Sigmoid colon (tissue), 4 donors: ENCODE data around the gene COMMD3.

Experiments used
- EP300 ChIP-seq, 4 donors: sonication (generic); formaldehyde crosslinking; IDR thresholded peaks; one replicate each; pipeline ENCODE4 v1.6.1; 2017; ENCODE audit warnings: antibody characterized with exemption in 4 of 4
- POLR2A ChIP-seq, 2 donors: fragments of 450-650 bp; IDR thresholded peaks; one replicate each; pipeline ENCODE4 v1.6.1; 2016; ENCODE audit warnings: antibody characterized with exemption in 2 of 2, mild to moderate bottlenecking in 2 of 2, moderate library complexity in 2 of 2
- POLR2AphosphoS5 ChIP-seq, 4 donors: sonication (generic); formaldehyde crosslinking; IDR thresholded peaks; one replicate each; pipeline ENCODE4 v1.6.1; 2017; ENCODE audit warnings: antibody characterized with exemption in 4 of 4
- TF ChIP-seq, protein P1 (sequence below), 4 experiments: fragments of 450-650 bp in 3 of 4; fragments of 200-600 bp in 1 of 4; IDR thresholded peaks; one replicate each; pipeline ENCODE4 v1.5.1; 2016 to 2019; ENCODE audit warnings: antibody characterized with exemption in 4 of 4, mild to moderate bottlenecking in 3 of 4, moderate library complexity in 2 of 4

DNA sequence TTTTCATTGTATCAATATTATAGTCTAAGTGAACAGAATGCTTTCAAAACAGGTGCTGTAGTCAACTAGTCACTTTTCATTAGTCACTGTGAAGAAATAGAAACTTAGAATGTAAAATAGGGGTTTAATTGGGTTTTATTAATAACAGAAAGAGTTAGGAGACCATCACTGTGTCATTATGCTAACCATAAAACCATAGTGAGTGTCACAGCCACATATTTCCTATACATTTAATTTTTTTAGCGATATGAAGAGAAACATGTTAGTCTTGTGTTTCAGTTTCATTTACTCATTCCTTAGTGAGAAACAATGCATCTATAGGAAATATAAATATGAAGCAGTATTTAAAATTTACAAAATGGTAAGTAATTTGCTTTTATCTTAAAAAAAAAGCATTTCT is 51.3 kb downstream of the COMMD3 start:
- TF ChIP-seq, protein P1, sequence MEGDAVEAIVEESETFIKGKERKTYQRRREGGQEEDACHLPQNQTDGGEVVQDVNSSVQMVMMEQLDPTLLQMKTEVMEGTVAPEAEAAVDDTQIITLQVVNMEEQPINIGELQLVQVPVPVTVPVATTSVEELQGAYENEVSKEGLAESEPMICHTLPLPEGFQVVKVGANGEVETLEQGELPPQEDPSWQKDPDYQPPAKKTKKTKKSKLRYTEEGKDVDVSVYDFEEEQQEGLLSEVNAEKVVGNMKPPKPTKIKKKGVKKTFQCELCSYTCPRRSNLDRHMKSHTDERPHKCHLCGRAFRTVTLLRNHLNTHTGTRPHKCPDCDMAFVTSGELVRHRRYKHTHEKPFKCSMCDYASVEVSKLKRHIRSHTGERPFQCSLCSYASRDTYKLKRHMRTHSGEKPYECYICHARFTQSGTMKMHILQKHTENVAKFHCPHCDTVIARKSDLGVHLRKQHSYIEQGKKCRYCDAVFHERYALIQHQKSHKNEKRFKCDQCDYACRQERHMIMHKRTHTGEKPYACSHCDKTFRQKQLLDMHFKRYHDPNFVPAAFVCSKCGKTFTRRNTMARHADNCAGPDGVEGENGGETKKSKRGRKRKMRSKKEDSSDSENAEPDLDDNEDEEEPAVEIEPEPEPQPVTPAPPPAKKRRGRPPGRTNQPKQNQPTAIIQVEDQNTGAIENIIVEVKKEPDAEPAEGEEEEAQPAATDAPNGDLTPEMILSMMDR (IDR thresholded peaks at IDR 0.05) = no peak
- TF ChIP-seq EP300 (IDR thresholded peaks at IDR 0.05) (no peak), POLR2A (IDR thresholded peaks at IDR 0.05) (no peak), POLR2AphosphoS5 (IDR thresholded peaks at IDR 0.05) (no peak)
